Activated naive CD8-positive, alpha-beta T cell treated with anti-CD3 and anti-CD28 coated beads, Interleukin-2, amount 10 ng/mL, durations not matched to agents 7 days and 5 days (primary cell): ENCODE data around the gene SYNE4. TPM values are rescaled to one million over a fixed set of nuclear protein-coding genes. Genes with fewer than 3 reads are reported as not detected.
A peak's percentile ranks its signal among the peaks of the same experiment; 100 is the strongest.
"Not testable (repeated sequence)": the region's sequence is repeated elsewhere in the genome, so short reads cannot be mapped to it uniquely, and the experiment has no call there.

Experiments used
- ATAC-seq: fragments of 150-1000 bp; cut with Tn5 transposase; one replicate; pipeline ENCODE4 v1.10.0; 2021; ENCODE audit warnings: low read depth, moderate library complexity
- POLR2A ChIA-PET: fragments of 350-600 bp; sonication (Branson Sonifier 250); formaldehyde crosslinking; loops from one replicate; lab custom pipeline; 2021; ENCODE audit warnings: antibody characterized with exemption; lab: Charles Lee
- DNase-seq: peaks from one replicate; pipeline ENCODE4 v3.0.0; 2021
- H3K27ac Mint-ChIP-seq: one replicate; pipeline ENCODE4 v1.8.0; 2022; ENCODE audit warnings: mild to moderate bottlenecking, mixed read lengths
- H3K27me3 Mint-ChIP-seq: one replicate; pipeline ENCODE4 v1.8.0; 2022; ENCODE audit warnings: mild to moderate bottlenecking, moderate library complexity, mixed read lengths
- H3K36me3 Mint-ChIP-seq: one replicate; pipeline ENCODE4 v1.8.0; 2021; ENCODE audit warnings: mild to moderate bottlenecking, mixed read lengths
- H3K4me1 Mint-ChIP-seq: one replicate; pipeline ENCODE4 v1.8.0; 2021; ENCODE audit warnings: mixed read lengths
- H3K4me3 Mint-ChIP-seq: one replicate; pipeline ENCODE4 v1.8.0; 2022; ENCODE audit warnings: mild to moderate bottlenecking, moderate library complexity, mixed read lengths
- H3K9me3 Mint-ChIP-seq: one replicate; pipeline ENCODE4 v1.8.0; 2021; ENCODE audit warnings: mixed read lengths
- total RNA-seq, 2 experiments: library from RNA; stranded (reverse); gene quantifications; one replicate each; pipeline ENCODE4 v1.2.3, GENCODE V29; 2021

The SYNE4 gene, protein sequence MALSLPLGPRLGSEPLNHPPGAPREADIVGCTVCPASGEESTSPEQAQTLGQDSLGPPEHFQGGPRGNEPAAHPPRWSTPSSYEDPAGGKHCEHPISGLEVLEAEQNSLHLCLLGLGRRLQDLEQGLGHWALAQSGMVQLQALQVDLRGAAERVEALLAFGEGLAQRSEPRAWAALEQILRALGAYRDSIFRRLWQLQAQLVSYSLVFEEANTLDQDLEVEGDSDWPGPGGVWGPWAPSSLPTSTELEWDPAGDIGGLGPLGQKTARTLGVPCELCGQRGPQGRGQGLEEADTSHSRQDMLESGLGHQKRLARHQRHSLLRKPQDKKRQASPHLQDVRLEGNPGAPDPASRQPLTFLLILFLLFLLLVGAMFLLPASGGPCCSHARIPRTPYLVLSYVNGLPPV
- total RNA-seq = 1 to 10 TPM; 3.3 to 3.8 TPM

DNA sequence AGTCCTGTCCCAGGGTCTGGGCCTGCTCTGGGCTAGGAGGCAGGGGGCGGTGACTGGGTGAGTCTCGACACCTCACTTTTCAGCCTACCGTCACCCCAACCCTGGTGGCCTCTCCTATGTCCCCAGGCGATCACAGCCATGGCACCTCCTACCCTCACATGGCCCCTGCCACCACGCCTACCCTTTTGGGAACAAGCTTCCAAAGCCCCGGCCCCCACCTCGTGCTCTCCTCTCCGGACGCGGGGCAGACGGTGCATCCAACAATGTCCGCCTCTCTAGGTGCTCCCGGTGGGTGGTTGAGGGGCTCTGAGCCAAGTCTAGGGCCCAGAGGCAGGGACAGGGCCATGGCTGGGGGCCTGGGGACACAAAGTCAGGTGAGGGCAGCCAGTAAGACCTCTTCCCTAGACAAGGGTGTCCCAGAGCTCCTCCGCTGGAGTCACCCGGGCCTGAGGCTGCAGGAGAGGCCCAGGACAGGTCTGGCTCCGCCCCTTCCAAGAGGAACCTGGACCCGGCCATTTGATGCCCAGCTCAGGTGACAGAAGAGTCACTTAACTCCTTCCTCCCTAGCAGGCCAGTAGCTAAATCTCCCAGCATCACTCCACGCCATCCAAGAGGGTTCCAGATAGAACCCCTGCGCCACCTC is at the start of gene SYNE4:
SYNE4 (minus strand) TSS at position 478 of the 643 bp plus-strand sequence; CDS start at position 346, 132 bp downstream.
- no peak for ATAC-seq
- Mint-ChIP-seq H3K4me1 (peaks cover 24% of the 10 kb centered on the region), H3K27me3 (peaks cover 1% of the 10 kb centered on the region), H3K9me3 (no peaks in the 10 kb centered on the region), H3K4me3 (peak within 1 kb of the TSS; percentile 58), H3K36me3 (peaks cover 9% of the 10 kb centered on the region), H3K27ac (peak within 1 kb of the TSS; percentile 46)
- no peak for DNase-seq
- POLR2A ChIA-PET = interaction anchor here (0.6 to 1.2 kb wide), 3 partner anchors 13 to 50 kb away, joined by 4 to 5 read pairs (median 4); partner anchors contain the start of gene THAP8

DNA sequence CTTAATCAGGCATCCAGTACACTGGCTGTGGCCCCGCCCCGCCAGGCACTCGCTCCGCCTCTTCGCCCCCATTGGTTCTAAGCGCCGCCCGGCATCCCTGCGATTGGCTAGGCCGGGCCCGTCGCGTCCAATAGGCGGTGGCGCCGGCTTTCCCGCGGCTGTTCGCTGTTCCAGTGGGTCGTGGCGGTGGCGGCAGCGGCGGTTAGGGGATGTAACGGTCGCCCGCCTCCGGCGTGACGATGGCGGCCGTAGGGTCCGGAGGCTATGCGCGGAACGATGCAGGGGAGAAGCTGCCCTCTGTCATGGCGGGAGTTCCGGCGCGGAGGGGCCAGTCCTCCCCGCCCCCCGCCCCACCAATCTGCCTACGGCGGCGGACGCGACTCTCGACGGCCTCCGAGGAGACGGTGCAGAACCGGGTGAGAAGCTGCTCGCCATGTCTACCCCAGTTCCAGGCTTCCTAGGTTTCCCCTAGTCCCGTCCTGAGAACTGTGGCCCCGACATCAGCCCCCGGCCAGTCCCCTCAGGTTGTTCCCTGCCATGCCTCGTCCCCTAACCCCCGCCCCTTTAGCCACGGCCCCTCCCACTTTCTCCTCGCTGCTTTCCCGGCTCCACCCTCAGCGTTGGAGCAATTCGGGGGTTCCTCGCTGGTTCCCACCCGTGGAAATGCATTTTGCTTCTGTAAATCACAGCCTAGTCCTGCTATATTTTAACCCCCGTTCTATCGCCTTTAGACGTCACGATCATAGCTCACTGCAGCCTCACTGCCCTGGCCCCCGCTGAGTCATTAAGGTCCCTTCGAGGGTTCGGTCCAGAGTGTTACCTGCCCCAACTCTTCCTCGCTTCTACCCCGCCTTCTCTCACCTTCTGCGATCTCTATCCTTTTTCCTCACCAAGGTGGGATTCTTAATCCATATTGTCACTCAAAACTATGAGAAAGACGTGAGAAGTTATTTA is 46.4 kb upstream of the SYNE4 start, which contains the start of gene WDR62:
WDR62 (plus strand) TSS at position 165 of the 954 bp plus-strand sequence; CDS start at position 240, 75 bp downstream.
- peak within 1 kb of the TSS; percentile 98 for H3K27ac Mint-ChIP-seq

DNA sequence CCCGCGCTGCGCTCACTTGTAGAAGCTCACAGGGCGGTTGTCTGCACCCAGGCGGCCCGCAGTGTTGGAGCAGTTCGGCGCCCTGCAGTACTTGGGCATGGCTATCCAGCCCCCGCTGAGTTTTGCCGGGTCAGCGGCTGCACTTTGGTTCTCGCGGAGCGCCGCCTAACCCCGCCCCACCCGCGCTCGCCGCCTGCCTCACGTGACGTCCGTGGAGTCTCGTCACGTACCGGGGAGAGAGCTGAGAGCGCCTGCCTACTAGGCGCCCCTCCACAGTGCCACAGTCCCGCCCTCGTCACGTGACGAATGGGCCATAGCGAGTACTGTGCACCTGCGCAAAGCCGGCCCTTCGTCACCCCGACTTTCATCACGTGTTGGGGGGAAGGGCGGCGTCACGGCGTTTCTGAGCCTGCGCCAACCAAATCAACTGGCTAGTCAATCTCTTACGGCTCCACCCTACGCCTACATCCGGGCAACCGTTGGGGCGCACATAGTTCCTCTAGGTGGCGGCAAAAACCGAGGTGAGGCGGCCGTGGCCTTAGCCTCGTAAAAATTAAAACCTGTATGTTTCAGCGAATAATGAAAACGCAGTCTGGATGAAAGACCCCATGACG is 45.6 kb upstream of the SYNE4 start, which contains the start of gene THAP8:
THAP8 (minus strand) TSS at position 167 of the 614 bp plus-strand sequence; CDS start at position 99, 68 bp downstream.
- Mint-ChIP-seq H3K27ac (peak within 1 kb of the TSS; percentile 98), H3K4me1 (peaks cover 26% of the 10 kb centered on the region), H3K36me3 (peaks cover 12% of the 10 kb centered on the region), H3K9me3 (no peaks in the 10 kb centered on the region), H3K4me3 (peak within 1 kb of the TSS; percentile 100), H3K27me3 (no peaks in the 10 kb centered on the region)
- ATAC-seq = peak; percentile 90
- POLR2A ChIA-PET = interaction anchor here (0.6 to 2.6 kb wide), 16 partner anchors 10 to 431 kb away, joined by 3 to 16 read pairs (median 4); partner anchors contain the start of genes ALKBH6, ARHGAP33, POLR2I and SDHAF1
- DNase-seq = peak; percentile 98

More for the DNA sequence above, 46.4 kb upstream of the SYNE4 start, which contains the start of gene WDR62:
- H3K36me3 Mint-ChIP-seq = peaks cover 16% of the 10 kb centered on the region
- POLR2A ChIA-PET = interaction anchor here (0.9 to 2.6 kb wide), 13 partner anchors 12 to 411 kb away, joined by 3 to 16 read pairs (median 4); partner anchors contain the start of genes ALKBH6, POLR2I, SDHAF1 and SYNE4
- H3K4me1 Mint-ChIP-seq = peaks cover 26% of the 10 kb centered on the region
- H3K4me3 Mint-ChIP-seq = peak within 1 kb of the TSS; percentile 100
- ATAC-seq = peak; percentile 74
- no peaks in the 10 kb centered on the region for H3K9me3 Mint-ChIP-seq
- peak; percentile 97 for DNase-seq
- H3K27me3 Mint-ChIP-seq = no peaks in the 10 kb centered on the region

DNA sequence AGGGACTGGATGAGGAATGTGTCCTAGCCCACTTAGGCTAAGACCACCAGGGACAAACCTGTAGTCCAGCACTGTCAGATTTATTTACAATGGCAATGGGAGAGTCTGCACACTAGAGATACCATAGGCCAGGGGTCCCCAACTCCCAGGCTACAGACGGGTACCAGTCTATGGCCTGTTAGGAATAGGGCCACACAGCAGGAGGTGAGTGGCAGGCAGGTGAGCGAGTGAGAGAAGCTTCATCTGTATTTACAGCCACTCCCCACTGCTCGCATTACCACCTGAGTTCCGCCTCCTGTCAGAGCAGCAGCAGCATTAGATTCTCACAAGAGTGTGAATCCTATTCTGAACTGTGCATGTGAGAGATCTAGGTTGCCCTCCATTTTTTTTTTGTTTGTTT is 43.0 kb upstream of the SYNE4 start:
- peaks cover 10% of the 10 kb centered on the region for H3K36me3 Mint-ChIP-seq
- H3K27ac Mint-ChIP-seq = no peak overlapping the region
- peaks cover 17% of the 10 kb centered on the region for H3K4me1 Mint-ChIP-seq
- no peak for DNase-seq
- ATAC-seq = no peak
- no peaks in the 10 kb centered on the region for H3K9me3 Mint-ChIP-seq
- no peak overlapping the region for H3K4me3 Mint-ChIP-seq
- POLR2A ChIA-PET = no interaction called here
- H3K27me3 Mint-ChIP-seq = no peaks in the 10 kb centered on the region

DNA sequence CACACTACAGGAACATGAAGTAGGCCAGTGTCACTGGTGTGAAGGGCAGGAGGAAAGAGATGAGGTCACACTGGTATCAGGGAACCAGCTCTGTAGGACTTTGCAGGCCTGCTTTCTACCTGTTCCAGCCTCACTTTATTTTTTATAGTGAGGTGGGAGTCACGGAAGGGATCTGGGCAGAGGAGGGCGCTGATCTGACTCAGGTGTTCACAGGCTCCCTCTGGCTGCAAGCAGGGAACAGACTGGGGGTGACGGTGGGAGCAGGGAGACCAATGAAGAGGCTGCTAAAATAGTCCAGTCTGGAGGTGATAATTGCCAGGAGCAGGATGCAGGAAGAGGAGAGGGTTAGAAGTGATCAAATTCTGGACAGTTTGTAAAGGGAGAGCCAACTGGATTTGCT is 42.6 kb upstream of the SYNE4 start:
- H3K27me3 Mint-ChIP-seq = no peaks in the 10 kb centered on the region
- ATAC-seq = no peak
- POLR2A ChIA-PET = no interaction called here
- DNase-seq = no peak
- no peaks in the 10 kb centered on the region for H3K9me3 Mint-ChIP-seq
- H3K36me3 Mint-ChIP-seq = peaks cover 11% of the 10 kb centered on the region
- no peak overlapping the region for H3K4me3 Mint-ChIP-seq
- H3K4me1 Mint-ChIP-seq = peaks cover 14% of the 10 kb centered on the region
- H3K27ac Mint-ChIP-seq = peak overlapping the region; percentile 3

DNA sequence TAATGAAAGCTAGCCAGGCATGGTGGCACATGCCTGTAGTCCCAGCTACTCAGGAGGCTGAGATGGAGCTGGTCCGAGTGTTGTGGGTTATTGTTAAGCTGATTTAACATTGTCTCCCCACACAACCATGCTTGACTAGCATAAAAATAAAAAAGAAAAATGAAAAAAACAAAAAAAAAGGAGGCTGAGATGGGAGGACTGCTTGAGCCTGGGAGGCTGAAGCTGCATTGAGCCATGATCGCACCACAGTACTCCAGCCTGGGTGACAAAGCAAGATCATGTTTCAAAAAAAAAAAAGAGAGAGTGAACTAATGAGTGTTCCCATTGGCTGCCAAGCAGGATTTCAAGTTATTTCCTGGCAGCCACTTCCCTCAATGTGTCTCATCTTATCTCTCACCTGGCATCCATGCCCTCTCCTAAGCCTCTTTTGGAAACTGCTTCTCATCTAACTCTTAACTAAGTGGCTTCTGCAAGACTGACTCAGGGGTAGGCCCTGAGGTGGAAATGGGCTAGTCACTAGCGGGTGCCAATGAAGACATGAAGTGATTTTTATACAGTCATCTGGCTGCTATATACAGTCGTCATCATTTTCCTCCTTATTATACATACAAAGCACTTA is 40.6 kb upstream of the SYNE4 start:
- Mint-ChIP-seq H3K9me3 (no peaks in the 10 kb centered on the region), H3K27ac (no peak overlapping the region), H3K4me3 (no peak overlapping the region), H3K4me1 (peaks cover 8% of the 10 kb centered on the region), H3K36me3 (peaks cover 15% of the 10 kb centered on the region), H3K27me3 (no peaks in the 10 kb centered on the region)
- POLR2A ChIA-PET = interaction anchor here (0.5 to 0.7 kb wide), 2 partner anchors 34 to 35 kb away, joined by 3 to 4 read pairs; partner anchors contain the start of gene ALKBH6
- ATAC-seq (no peak), DNase-seq (no peak)

DNA sequence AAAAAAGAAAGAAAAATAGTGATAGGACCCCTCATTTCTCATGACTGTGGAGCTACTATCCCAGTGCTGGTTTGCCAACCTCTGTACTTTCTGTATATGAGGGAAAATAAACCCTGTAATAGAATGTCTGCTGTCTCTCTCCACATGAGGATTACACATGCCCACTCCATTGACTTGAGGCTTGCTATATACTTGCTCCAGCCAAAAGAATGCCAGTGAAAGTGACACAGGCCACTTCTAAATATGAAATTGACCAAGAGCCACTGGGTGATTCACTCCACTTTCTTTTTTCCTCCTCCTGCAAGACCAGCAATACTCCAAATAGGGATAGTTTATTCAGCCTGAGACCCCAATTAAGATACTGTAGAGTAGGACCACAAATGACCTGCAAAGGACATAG is 39.2 kb upstream of the SYNE4 start:
- H3K4me1 Mint-ChIP-seq = peaks cover 4% of the 10 kb centered on the region
- POLR2A ChIA-PET = interaction anchor here (0.6 kb wide), 1 partner anchor 350 kb away, joined by 3 read pairs; no protein-coding TSS in a partner anchor

DNA sequence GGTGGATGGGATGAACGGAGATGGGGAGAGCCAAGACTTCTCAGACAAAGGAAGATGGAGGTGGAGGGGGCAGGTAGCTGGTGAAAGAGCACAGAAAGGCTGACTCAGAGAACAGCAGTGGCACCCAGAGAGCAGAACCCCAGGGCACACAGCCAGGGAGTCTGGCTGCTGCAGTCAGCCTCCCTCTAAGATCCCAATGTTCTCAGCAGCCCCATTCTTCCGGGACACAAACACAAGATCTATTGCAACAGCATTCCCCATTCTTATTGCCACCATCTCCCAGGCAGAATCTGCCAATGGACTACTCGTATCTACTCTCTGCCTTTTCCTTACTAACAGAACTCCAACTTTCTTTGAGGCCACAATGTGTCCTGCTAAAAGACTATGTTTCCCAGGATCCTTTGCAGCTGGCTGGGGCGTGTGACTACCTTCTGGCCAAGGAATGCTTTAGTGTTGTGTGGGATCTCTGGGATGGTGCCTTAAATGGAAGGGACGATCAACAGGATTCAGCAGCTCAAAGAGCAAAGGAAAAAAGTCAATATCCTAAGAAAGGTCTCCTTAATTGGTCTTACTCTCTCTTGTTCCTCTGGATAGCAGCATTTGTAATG is 37.9 kb upstream of the SYNE4 start:
- no peak overlapping the region for H3K27ac Mint-ChIP-seq
- H3K4me3 Mint-ChIP-seq = no peak overlapping the region
- H3K4me1 Mint-ChIP-seq = peaks cover 5% of the 10 kb centered on the region
- H3K36me3 Mint-ChIP-seq = peaks cover 14% of the 10 kb centered on the region
- no peak for ATAC-seq
- H3K27me3 Mint-ChIP-seq = no peaks in the 10 kb centered on the region
- DNase-seq = no peak
- POLR2A ChIA-PET = no interaction called here
- no peaks in the 10 kb centered on the region for H3K9me3 Mint-ChIP-seq

More for the DNA sequence above, 39.2 kb upstream of the SYNE4 start:
- no peaks in the 10 kb centered on the region for H3K9me3 Mint-ChIP-seq
- no peak for ATAC-seq
- DNase-seq = no peak
- no peaks in the 10 kb centered on the region for H3K27me3 Mint-ChIP-seq
- peaks cover 14% of the 10 kb centered on the region for H3K36me3 Mint-ChIP-seq
- H3K27ac Mint-ChIP-seq = no peak overlapping the region
- H3K4me3 Mint-ChIP-seq = no peak overlapping the region

DNA sequence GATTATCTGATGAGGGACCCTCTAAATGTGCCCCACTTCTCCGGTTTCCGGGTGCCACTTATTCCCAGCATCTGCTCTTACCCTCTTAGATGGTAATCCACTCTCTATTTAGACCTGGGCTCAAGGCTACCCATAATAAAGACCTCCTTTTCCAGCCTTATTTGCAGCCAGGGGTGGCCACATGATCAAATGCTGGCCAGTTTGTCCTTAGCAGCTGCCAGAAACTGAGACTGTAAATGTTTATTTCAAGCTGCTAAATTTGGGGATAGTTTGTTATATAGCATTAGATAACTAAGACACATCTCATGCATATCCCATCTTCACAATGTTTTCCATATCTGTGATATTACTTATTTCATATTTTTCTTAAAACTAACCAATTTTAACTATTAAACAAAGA is 35.3 kb upstream of the SYNE4 start:
- Mint-ChIP-seq H3K36me3 (peaks cover 14% of the 10 kb centered on the region), H3K27ac (no peak overlapping the region), H3K9me3 (no peaks in the 10 kb centered on the region), H3K27me3 (no peaks in the 10 kb centered on the region), H3K4me3 (no peak overlapping the region), H3K4me1 (peaks cover 6% of the 10 kb centered on the region)
- POLR2A ChIA-PET = interaction anchor here (1.4 kb wide), 1 partner anchor 10 kb away, joined by 4 read pairs; the partner anchor contains the start of gene THAP8
- ATAC-seq = no peak
- DNase-seq = no peak

DNA sequence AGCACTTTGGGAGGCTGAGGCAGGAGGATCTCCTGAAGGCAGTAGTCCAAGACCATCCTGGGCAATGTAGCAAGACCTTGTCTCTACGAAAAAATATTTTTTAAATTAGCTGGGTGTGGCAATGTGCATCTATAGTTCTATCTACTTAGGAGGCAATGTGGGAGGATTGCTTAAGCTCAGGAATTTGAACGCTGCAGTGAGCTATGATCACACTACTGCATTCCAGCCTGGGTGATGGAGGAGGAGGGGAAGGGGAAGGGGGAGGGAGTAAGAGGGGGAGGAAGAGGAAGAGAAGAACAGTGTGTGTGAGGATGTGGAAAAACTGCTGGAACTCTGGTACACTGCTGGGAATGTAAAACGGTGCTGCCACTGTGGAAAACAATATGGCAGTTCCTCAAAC is 33.2 kb upstream of the SYNE4 start:
- POLR2A ChIA-PET = no interaction called here
- peaks cover 14% of the 10 kb centered on the region for H3K4me1 Mint-ChIP-seq
- H3K36me3 Mint-ChIP-seq = peaks cover 10% of the 10 kb centered on the region
- H3K4me3 Mint-ChIP-seq = no peak overlapping the region
- ATAC-seq (no peak), DNase-seq (no peak)
- H3K27me3 Mint-ChIP-seq = no peaks in the 10 kb centered on the region
- no peak overlapping the region for H3K27ac Mint-ChIP-seq
- no peaks in the 10 kb centered on the region for H3K9me3 Mint-ChIP-seq

DNA sequence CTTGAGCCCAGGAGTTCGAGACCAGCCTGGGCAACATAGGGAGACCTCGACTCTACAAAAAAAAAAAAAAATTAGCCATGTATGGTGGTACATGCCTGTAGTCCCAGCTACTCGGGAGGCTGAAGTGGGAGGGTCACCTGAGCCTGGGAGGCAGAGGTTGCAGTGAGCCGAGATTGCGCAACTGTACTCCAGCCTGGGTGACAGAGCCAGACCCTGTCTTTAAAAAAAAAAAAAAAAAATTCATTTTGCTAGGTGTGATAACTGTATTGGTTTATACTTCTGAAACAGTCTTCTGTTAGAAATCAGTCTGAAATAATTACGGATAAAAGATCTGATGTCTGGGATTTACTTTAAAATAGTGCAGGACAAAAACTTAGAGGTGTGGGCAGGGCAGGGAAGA is 32.5 kb upstream of the SYNE4 start:
- peaks cover 14% of the 10 kb centered on the region for H3K4me1 Mint-ChIP-seq
- H3K27me3 Mint-ChIP-seq, H3K9me3 Mint-ChIP-seq, ATAC-seq, H3K4me3 Mint-ChIP-seq, POLR2A ChIA-PET, H3K27ac Mint-ChIP-seq, DNase-seq, H3K36me3 Mint-ChIP-seq: not testable (repeated sequence)
